Thyroid gland (tissue), 4 donors: Measurements from ENCODE around the gene P4HTM.

Source experiments
- POLR2A ChIP-seq, 2 donors: fragments of 450-650 bp; IDR thresholded peaks; one replicate each; pipeline ENCODE4 v1.6.1; 2017; ENCODE audit warnings: antibody characterized with exemption in 2 of 2, mild to moderate bottlenecking in 2 of 2, moderate library complexity in 1 of 2
- TF ChIP-seq, protein P1 (sequence below), 6 experiments: fragments of 200-600 bp in 3 of 6; fragments of 450-650 bp in 3 of 6; sonication (generic) in 3 of 6; IDR thresholded peaks; one replicate each; pipeline ENCODE4 v1.5.1; 2016 to 2019; ENCODE audit warnings: antibody characterized with exemption in 6 of 6, mild to moderate bottlenecking in 2 of 6, inconsistent platforms in 1 of 6, moderate library complexity in 1 of 6

DNA sequence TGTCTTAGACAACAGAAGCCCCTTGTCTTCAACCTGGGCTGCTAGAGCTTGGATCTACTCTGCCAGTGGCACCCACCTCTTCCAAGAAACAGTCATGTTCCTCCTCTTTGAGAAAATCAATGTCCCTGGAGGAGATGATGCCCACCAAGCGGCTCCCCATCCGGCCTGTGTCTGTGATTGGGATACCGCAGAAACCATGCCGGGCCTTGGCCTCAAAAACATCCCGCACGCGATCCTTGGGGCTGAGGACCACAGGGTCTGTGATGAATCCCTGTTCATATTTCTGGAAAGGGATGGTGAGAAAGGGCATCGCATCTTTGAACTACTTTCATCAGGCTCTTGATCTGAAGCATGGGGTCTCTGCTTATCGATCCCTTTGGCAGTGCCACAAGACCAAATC, 37.6 kb downstream of the P4HTM start:
- no peak for TF ChIP-seq POLR2A (IDR thresholded peaks at IDR 0.05)
- TF ChIP-seq, protein P1, sequence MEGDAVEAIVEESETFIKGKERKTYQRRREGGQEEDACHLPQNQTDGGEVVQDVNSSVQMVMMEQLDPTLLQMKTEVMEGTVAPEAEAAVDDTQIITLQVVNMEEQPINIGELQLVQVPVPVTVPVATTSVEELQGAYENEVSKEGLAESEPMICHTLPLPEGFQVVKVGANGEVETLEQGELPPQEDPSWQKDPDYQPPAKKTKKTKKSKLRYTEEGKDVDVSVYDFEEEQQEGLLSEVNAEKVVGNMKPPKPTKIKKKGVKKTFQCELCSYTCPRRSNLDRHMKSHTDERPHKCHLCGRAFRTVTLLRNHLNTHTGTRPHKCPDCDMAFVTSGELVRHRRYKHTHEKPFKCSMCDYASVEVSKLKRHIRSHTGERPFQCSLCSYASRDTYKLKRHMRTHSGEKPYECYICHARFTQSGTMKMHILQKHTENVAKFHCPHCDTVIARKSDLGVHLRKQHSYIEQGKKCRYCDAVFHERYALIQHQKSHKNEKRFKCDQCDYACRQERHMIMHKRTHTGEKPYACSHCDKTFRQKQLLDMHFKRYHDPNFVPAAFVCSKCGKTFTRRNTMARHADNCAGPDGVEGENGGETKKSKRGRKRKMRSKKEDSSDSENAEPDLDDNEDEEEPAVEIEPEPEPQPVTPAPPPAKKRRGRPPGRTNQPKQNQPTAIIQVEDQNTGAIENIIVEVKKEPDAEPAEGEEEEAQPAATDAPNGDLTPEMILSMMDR (IDR thresholded peaks at IDR 0.05): no peak
